Measurements from ENCODE around the gene SRSF9. TPM values are rescaled to one million over a fixed set of nuclear protein-coding genes. Genes with fewer than 3 reads are reported as not detected.

The SRSF9 gene
- total and polyA plus RNA-seq, 2 of the 4 experiments (the other 2 are of a cell fraction), result 102 to 143 TPM

- peaks cover 53% of the 10 kb centered on the region for H4K20me1 ChIP-seq (ENCODE audit: insufficient read depth, low read length)
- no peak overlapping the region for H2BK15ac ChIP-seq (ENCODE audit: low read depth, low read length)
- WGBS, 2 experiments (ENCODE audit: extremely low coverage in 2 of 2, insufficient read length in 1 of 2), result 100% methylated on average over 1 of the region's 5 CpGs; no CpG with 5 or more reads in 1 of the 2 experiments
- no peak overlapping the region for H4K8ac ChIP-seq (ENCODE audit: low read depth in 2 of 2, low read length in 2 of 2)
- H3K4ac ChIP-seq (ENCODE audit: low read depth, low read length), result no peak overlapping the region
- H2BK120ac ChIP-seq (ENCODE audit: low read depth, low read length), result no peak overlapping the region
- no peak overlapping the region for H3K23ac ChIP-seq (ENCODE audit: low read depth, low read length)
- no peaks in the 10 kb centered on the region for H3K9me1 ChIP-seq (ENCODE audit: insufficient read depth, low read length)
- no peak for ATAC-seq (ENCODE audit: low read depth)
- H3K36me3 ChIP-seq (ENCODE audit: control insufficient read depth, insufficient read depth, low read length), result peaks cover 58% of the 10 kb centered on the region
- no peaks in the 10 kb centered on the region for H3K27me3 ChIP-seq (ENCODE audit: control insufficient read depth, insufficient read depth, low read length)
- CTCF ChIA-PET, result no interaction called here
- BruUV-seq (replicated peaks), result no TSS peak
- no peak overlapping the region for H2AK9ac ChIP-seq (replicated peaks; ENCODE audit: low read depth, low read length, poor library complexity)
- no peak overlapping the region for H3K18ac ChIP-seq (ENCODE audit: low read depth, low read length)
- POLR2A ChIA-PET (ENCODE audit: unreplicated experiment), result interaction anchor here (0.6 to 1.0 kb wide), 2 partner anchors 122 to 172 kb away, joined by 3 to 4 read pairs; partner anchors contain the start of gene RNU4-2
- in situ Hi-C loops (cut with MboI; ENCODE audit: low sequenced_read_pairs), result no loop called here
- no peak overlapping the region for H2BK20ac ChIP-seq (ENCODE audit: low read depth, low read length)
- H2AK5ac ChIP-seq (ENCODE audit: low read depth, low read length), result no peak overlapping the region
- TF ChIP-seq CHD1 (IDR thresholded peaks at IDR 0.05; ENCODE audit: low read depth, low read length), result no peak
- TF ChIP-seq MXI1 (IDR thresholded peaks at IDR 0.05; ENCODE audit: borderline replicate concordance, low read depth, low read length), result no peak
- no peak for TF ChIP-seq FOS (IDR thresholded peaks at IDR 0.05; ENCODE audit: low read depth, low read length)
- TF ChIP-seq CEBPB (IDR thresholded peaks at IDR 0.05; ENCODE audit: low read depth, low read length), result no peak
- TF ChIP-seq NFE2L2 (IDR thresholded peaks at IDR 0.05; ENCODE audit: low read depth, low read length), result no peak
- TF ChIP-seq MAZ (IDR thresholded peaks at IDR 0.05; ENCODE audit: borderline replicate concordance, low read depth, low read length), result no peak
- no peak for TF ChIP-seq ELK1 (IDR thresholded peaks at IDR 0.05; ENCODE audit: borderline replicate concordance, low read depth, low read length)
- TF ChIP-seq RFX5 (IDR thresholded peaks at IDR 0.05; ENCODE audit: low read depth, low read length), result no peak
- no peak for TF ChIP-seq CTCF (conservative IDR thresholded peaks at IDR 0.05; ENCODE audit: low read depth, low read length)
- TF ChIP-seq BHLHE40 (IDR thresholded peaks at IDR 0.05; ENCODE audit: low read depth, low read length), result no peak
- TF ChIP-seq SMC3 (IDR thresholded peaks at IDR 0.05; ENCODE audit: low read depth, low read length), result no peak
- TF ChIP-seq MAFK (IDR thresholded peaks at IDR 0.05; ENCODE audit: low read depth, low read length), result no peak
- TF ChIP-seq RCOR1 (IDR thresholded peaks at IDR 0.05; ENCODE audit: insufficient replicate concordance, low read length), result no peak
- no peak for TF ChIP-seq POLR2A (IDR thresholded peaks at IDR 0.05; ENCODE audit: low read depth, low read length)
- TF ChIP-seq USF2 (IDR thresholded peaks at IDR 0.05; ENCODE audit: low read depth, low read length), result no peak
- TF ChIP-seq RAD21 (IDR thresholded peaks at IDR 0.05; ENCODE audit: low read length), result no peak
- H3K9ac ChIP-seq (ENCODE audit: low read depth, low read length), result no peak overlapping the region
- no peak for DNase-seq
- H3K4me2 ChIP-seq (ENCODE audit: low read depth, low read length), result no peak overlapping the region
- H3K27ac ChIP-seq (ENCODE audit: insufficient read depth, low read length), result no peak overlapping the region
- no peak overlapping the region for H4K91ac ChIP-seq (ENCODE audit: insufficient read depth, low read depth, low read length)
- no peaks in the 10 kb centered on the region; the same call in 1 of the 2 replicates for H3K4me1 ChIP-seq (ENCODE audit: control insufficient read depth, insufficient read depth, low read length)
- H3K56ac ChIP-seq (ENCODE audit: extremely low read depth, insufficient read depth, low read length), result no peak overlapping the region
- H3K79me1 ChIP-seq (ENCODE audit: low read depth in 1 of 2, low read length in 2 of 2), result peaks cover 31 to 62% of the 10 kb centered on the region in 2 experiments
- H3K9me3 ChIP-seq (ENCODE audit: control insufficient read depth, insufficient read depth, low read length), result no peaks in the 10 kb centered on the region
- intact Hi-C loops (cut with micrococcal nuclease), result no loop called here
- H4K5ac ChIP-seq (ENCODE audit: low read depth, low read length), result no peak overlapping the region
- H3K4me3 ChIP-seq (ENCODE audit: insufficient read depth, low read depth, low read length), result no peak overlapping the region
- dilution Hi-C loops (cut with HindIII; ENCODE audit: low sequenced_read_pairs, unreplicated experiment), result no loop called here
- no peak overlapping the region for H3K14ac ChIP-seq (replicated peaks; ENCODE audit: low read depth, low read length)
- H2BK5ac ChIP-seq (ENCODE audit: low read depth, low read length, poor library complexity, severe bottlenecking), result no peak overlapping the region
- no peak overlapping the region for H2AFZ ChIP-seq (replicated peaks; ENCODE audit: low read length, poor library complexity)
These were observed 5.8 kb downstream of the SRSF9 start for GRCh38 chr12:120463712-120464111.
